ENCODE results near the gene ABL2.
"Not testable (repeated sequence)": the region's sequence is repeated elsewhere in the genome, so short reads cannot be mapped to it uniquely, and the experiment has no call there.

Gene ABL2

DNA sequence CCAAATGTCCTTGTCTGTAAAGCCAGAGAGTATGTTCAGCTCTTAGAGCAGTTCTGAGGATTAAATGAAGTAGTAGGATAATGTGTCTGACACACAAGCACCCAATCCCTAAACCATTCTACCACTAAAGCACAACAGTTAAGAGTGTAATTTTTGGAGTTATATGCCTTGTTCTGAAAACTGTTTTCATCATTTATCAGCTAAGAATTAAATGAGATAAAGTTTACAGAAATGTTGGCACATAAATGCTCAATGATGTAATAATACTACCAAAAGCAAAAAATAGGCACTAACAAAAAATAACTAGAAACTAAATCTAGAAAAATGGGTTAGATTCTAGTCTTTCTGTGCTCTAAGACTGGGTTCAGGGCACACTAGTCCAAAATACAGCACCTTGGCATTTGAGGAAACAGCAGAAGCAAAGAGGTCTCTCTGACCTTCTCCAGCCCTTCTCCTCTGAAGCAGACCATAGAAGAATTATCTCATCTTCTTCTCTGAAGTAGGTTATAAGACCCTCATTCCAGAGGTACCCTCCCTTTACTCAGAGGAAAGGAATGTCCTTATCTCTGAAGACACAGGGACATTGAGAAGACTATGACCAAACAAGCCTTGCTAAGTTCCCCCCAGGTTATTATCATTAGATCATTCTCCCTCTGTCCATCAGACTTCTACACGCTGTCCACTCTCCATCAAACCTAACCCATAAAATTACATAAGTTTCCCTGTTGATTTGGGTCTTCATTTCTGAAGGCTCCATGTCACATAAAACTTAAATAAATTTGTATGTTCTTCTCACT lies 20.6 kb downstream of the ABL2 start:
- DNase-seq: no peak

DNA sequence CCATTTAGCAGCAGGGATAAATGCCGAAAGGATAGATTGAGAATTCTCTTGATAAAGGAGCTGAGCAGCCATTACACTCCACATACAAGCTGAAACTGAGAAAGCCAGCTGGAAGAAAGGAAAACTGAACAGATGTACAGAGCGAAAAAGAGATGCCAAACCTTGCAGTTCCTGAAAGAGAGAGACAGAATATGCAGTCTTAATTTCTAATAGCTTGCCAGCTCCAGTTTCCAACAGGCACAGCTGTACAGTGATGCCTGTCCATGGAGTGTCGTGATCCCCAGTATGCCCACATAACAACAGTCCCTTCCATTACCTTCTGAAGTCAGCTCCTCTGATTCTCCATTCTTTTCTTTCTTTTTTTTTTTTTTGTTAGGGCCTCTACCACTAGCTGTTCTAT lies 22.7 kb downstream of the ABL2 start:
- no peak for DNase-seq

DNA sequence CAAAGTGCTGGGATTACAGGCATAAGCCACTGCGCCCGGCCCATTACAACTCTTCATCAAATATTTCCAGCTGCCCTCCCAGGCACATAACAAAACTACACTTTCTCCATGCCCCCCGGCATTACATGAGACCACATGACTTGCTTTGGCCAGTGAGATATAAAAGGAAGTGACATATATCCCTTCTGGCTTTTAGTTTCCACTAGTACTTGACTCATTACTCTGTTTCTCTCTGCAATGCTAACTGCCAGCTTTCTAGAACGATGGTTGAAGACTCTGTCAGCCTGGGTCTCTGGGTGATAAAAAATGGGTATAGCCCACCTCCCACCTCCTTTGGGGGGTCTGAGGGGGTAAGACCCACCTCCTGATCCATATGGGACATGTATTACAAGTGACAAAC lies 24.2 kb downstream of the ABL2 start:
- DNase-seq: no peak

DNA sequence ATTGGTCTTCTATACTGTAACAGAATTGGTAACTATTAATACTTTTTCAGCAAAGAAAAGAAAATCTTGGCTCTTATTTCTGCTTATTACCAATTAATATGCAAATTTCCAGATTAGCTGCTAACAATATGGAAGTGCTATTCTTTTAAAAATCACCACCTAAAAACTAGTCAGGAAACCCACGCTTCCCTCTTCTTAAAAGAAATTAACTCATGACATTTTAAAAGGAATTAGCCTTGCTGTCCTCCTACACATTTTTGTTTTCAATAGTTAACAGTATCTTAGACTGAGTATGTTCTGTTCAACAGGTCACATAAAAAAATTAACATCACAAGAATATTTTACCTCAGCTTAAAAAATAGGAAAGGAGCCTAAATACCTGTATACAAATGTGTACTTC lies 27.3 kb downstream of the ABL2 start:
- no peak for DNase-seq

DNA sequence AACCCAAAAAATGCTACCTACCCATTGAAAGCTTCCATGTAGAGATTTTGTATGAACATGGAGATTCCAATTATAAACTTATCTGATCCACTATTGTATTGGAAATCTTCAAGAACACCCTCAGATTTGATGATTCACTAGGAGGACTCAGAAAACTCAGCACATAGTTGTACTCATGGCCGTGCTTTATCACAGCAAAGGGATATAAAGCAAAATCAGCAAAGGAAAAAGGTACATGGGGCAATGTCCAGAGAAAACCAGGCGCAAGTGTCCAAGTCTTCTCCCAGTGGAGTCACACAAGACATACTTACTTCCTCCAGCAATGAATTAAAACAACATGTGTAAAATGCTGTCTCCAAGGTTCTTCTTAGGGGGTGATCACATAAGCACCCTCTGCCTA lies 28.9 kb downstream of the ABL2 start:
- no peak for DNase-seq

DNA sequence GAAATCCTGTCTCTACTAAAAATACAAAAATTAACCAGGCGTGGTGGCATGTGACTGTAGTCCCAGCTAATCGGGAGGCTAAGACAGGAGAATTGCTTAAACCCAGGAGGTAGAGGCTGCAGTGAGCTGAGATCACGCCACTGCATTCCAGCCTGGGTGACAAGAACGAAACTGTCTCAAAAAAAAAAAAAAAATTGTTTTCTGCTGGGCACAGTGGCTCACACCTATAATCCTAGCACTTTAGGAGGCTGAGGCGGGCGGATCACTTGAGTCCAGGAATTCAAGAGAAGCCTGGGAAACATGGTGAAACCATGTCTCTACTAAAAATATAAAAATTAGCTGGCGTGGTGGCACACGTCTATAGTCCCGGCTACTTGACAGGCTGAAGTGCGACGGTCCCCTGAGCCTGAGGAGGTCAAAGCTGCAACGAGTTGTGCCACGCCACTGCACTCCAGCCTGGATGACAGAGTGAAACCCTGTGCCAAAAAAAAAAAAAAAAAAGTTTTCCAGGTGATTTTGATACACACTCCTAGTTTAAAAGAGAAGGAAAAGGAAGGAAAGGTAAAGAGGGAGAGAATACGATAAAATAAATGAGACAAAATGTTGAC lies 31.7 kb downstream of the ABL2 start:
- DNase-seq: no peak

DNA sequence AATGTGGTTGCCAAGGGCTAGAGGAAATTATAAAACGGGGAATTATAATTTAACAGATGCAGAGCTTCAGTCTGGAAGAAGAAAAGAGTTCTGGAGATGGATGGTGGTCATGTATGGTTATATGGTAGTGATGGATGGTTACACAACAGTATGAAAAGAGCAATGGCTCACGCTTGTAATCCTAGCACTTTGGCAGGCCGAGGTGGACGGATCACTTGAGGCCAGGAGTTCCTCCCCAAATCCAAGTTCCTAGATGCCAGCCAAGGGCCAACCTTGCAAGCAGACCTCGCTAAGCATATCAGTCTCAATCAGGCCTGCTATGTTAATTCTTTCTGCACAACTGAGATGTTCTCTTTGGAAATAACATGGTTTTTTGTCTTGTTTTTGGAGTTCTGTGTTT lies 33.6 kb downstream of the ABL2 start:
- not testable (repeated sequence) for DNase-seq

DNA sequence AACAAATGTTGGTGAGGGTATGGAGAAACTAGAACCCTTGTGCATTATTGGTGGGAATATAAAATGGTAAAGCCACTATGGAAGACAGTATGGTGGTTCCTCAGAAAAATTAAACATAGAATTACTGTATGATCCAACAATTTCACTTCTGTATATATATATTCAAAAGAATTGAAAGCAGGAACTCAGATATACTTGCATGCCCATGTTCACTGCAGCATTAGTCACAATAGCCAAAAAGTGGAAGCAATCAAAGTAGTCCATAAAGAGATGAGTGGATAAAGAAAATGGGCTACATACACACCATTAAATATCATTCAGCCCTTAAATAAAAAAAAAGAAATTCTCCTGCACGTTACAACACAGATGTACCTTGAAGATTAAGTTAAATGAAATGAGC lies 34.1 kb downstream of the ABL2 start:
- no peak for DNase-seq

DNA sequence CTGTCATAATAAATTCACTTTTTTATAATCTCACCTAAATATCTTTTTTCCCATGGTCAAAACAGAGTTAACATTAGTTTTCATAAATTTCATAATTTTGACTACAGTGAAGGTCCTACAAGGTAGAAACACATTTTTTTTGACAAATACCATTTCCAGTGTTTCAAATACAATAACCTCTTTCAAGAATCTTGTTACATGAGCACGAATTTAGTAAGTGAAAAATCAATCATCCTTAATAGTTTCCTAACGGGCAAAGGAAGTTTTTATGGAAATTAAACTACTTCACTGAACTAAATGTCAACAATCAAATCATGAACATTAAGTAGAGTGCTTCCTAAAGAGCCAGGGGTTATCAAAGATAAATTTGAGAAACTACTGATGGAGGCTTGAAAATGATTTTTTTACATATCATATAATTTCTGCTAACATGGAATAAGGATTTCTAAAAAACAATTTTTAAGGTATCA lies 35.4 kb downstream of the ABL2 start:
- DNase-seq: no peak

DNA sequence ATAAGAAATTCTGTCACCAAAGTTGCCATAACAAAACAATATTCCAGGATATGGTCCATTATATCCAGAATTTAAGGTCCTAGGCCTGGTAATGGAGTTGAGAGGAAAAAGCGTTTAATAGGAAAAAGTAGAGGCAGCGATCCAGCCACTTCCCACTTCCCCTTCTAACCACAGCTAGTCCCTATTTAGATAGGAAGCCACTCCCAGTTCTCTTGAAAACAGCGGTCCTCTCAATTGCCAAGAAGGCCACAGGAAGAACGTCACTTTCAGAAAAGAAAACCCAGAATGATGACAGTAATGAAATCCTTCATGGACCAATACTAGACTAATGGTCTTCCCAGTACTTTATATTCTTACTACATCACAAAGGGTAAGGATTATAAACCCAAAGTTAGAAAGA lies 38.6 kb downstream of the ABL2 start:
- DNase-seq: peak; percentile 21

DNA sequence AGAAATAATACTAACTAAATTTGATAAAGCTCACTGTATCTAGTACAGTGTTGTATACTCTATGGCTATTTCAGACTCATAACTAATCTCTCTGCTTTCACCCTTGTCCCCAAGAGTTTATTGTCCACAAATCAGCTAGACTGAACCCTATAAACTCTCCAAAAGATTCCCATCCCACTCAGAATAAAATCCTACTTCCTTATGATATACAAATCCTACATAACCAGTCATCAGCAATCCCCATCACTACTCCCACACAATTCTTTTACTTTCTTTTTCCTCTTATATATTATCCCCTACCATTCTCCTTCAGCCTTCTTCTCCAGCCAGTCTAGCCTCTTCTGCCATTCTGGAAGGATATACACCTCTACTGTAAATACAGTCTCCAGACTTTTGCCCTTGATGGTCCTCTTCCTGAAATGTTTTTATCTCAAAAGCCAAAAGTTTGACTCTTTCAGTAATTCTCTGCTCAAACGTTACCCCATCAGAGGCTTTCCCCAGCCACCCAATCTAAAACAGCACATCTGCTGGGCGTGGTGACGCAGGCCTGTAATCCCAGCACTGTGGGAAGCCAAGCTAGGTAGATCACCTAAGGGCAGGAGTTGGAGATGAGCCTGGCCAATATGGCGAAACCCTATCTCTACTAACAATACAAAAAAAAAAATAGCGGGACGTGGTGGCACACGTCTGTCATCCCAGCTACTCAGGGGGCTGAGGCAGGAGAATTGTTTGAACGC lies 41.6 kb downstream of the ABL2 start:
- no peak for DNase-seq

DNA sequence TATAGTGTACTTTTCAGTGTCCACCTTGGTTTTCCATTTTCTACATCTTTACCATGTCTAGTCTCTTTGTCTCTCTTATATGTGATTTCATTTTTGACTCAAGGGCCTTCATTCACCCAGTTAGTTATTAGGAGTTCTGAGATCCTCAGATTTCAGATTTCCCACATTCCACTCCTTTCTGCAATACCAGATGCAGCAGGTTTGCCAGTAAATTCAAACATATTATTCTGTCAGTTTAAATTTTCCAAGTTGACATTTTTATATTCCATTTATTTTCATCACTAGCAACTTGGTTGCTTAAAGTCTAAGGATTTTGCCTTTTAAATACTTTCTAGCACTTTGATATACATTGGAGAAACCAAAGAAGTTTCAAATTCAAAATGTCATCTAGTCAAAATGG lies 42.4 kb downstream of the ABL2 start:
- no peak for DNase-seq

DNA sequence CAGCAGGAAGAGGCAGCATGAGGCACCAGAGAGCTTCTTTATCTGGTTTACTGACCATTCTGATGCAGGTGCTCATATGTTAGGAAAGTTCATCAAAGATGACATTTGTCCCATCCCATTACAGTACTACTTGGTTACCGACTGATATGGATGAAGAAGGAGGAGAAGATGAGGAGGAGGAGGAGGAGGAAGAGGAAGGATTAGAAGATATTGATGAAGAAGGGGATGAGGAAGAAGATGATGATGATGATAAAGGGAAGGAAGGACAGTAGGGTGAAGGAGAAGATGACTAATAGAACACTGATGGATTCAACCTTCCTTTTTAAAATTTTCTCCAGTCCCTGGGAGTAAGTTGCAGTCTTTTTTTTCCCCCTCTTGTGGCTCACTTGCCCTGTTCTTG lies 45.1 kb downstream of the ABL2 start:
- DNase-seq: no peak

DNA sequence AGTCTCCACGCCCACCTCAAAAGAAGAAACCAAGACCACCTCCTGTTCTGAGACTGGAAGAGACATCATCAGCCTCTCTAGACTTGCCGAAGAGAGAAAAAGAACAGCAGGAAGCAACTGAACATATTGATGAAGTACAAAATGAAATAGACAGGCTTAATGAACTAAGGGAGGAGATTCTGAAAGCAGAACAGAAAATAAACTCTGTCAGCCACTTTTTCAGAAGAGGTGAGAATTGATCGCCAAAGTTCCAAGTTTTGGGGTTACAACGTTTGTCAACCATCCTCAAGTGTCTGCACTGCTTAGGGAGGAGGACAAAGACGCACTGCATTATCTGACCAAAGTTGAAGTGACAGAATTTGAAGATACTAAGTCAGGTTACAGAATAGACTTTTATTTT lies 45.6 kb downstream of the ABL2 start:
- no peak for DNase-seq

DNA sequence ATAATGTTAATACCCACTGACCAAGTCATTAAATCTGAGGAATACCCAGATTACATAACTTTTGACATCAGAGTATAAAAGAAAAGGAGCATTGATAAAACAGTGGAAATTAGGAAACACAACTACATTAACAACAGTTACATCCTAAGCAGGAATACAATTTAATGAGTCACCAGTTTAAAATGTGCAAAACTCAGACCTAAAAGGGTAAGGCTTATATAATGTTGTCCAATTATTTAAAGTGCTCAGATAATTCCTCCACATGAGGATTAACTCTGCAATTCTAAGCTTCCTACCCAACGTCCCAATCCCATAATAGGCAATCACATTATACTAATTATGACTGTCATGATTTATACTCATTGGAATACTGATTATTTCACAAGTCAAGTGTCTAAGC lies 50.5 kb downstream of the ABL2 start:
- no peak for DNase-seq

DNA sequence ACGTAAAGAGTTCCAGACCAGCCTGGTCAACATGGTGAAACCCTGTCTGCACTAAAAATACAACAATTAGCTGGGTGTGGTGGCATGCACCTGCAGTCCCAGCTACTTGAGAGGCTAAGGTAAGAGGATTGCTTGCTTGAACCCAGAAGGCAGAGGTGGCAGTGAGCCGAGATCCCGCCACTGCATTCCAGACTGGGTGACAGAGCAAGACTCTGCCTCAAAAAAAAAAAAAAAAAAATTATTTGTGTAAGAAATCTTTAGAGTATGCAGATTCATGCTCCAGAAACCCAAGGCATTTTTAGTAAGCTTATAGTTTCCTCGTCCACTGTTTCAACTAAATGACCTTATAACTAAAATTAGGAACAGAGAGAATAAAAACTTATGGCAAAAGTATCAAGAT lies 51.3 kb downstream of the ABL2 start:
- DNase-seq: no peak

DNA sequence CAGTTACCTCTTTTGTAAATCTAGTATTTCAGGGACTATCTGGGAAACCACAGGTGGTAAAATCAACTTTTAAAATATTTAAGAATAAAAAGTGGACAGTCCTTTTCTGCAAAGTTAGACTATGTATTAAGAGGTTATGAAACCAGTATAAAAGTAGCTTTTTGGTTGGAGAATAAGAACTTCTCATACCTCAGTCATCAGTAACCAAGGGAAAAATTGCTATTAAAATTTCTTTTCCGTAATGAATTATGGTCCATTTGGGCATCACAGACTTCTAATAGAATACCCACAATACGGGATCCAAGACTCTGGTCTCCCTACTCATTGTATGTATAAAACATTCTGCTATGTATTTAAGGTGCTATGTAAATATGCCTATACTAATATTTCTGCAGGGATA lies 51.9 kb downstream of the ABL2 start:
- no peak for DNase-seq

DNA sequence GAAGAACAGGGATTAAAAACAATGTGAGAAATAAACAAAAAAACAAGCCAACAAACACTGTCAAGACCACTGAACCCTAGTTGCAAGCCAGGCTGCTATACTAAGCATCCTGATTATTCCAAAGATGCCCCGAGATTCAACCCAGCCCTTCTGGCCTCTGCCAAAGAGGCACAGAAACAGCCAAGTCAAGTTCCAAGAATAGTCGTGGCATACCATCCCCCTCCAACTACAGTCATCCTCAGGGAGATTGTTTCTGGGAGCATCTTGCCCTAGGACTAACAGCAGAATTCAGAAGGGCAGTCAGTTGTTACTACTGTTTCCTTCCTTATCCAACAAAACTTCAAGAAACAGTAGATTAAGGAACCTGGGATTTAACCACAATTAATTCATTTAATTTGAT lies 52.3 kb downstream of the ABL2 start:
- no peak for DNase-seq

DNA sequence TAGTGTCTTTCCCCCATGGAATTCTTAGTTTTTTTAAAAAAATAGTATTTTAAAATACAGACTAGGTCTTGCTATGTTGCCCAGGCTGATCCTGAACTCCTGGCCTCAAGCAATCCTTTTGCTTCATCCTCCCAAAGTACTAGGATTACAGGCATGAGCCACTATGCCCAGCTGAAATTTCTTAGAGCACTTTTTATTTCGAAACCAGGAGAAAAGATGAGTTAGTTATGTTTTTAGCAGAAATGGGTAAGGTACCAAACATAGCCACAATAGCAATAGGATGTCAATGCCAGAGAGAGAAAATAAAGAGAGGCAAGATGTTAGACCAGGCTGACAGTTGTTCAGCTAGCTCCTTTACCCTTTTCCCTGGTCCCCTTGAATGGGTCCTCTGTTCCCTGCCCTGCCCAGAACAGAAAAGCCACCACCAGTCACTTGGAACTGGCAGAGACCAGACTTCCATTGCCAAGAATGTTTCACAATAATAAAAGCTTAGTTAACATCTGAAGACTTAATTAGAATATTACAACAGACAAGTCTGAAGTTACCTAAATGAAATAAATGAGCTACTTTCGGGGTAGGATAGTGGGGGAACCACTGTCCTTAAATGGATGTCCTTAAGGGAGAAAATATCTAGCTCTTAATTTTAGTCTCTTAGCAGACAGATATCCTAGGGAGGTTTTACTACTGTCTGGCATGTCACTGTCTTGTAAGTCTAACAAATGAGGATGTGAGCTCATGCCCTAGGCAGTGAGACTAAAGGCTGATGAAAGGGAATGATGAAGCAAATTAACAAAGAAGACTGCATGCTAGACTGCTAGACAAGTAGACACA lies 54.3 kb downstream of the ABL2 start:
- no peak for DNase-seq

DNA sequence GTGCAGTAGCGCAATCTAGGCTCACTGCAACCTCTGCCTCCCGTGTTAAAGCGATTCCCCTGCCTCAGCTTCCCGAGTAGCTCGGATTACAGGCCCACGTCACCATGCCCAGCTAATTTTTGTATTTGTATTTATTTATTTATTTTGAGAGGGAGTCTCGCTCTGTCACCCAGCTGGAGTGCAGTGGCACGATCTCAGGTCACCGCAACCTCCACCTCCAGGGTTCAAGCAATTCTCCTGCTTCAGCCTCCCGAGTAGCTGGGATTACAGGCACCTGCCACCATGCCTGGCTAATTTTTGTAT lies 59.1 kb downstream of the ABL2 start:
- not testable (repeated sequence) for DNase-seq

DNA sequence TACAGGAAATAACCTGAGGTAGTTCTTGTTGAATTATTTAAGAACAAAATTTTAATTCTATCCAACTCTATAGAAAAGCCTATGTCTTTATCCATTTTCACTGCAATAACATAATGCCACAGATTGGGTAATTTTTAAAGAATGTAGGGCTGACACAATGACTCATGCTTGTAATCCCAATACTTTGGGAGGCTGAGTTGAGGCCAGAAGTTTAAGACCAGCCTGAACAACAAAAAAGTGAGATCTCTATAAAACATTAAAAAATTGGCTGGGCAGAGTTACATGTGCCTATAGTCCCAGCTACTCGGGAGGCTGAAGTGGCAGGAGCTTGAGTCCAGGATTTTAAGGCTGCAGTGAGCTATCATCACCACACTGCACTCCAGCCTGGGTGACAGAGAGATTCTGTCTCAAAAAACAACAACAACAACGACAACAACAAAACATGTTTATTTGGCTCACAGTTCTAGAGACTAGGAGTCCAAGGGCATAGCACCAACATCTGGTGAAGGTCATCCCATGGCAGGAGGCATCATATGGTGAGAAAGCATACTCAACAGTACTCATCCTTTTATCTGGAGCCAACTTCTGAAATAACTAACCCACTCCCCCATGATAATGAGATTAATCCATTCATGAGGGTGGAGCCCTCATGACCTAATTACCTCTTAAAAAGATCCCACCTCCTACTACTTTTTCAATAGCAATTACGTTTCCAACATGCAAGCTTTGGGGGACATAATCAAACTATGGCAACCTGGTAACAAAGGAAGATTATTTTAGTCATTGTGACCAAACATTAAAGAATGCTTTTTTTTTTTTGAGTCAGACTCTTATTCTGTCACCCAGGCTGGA lies 59.6 kb downstream of the ABL2 start:
- no peak for DNase-seq

DNA sequence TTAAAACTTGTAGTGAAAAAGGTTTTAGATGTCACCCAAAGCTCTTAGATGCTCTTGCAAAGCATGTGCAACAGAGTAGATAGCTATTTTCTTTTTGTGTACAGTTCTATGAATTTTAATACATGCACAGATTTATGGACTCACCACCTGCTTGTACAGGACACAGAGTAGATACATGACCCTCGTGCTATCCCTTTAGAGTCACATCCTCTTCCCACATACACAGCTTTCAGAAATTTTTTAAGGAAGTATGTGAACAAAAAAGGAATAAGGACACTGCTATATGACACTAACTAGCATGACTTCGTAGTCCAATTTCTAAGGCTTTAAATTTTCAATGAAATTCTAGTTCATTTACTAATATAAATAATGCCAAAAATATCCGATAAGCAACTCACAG lies 60.9 kb downstream of the ABL2 start:
- DNase-seq: no peak

All from CD4-positive, alpha-beta T cell treated with Interleukin-4 for 4 hours (primary cell).